GM12874 (cell line): ENCODE data around the gene NOTUM.

Experiments
- TF ChIP-seq, protein P1 (sequence below): IDR thresholded peaks from 2 replicates; pipeline ENCODE4 v1.5.1; 2011; ENCODE audit warnings: low read depth, mild to moderate bottlenecking, control low read depth, low read length, moderate library complexity; ENCODE audit not compliant: insufficient read depth

Gene NOTUM

DNA sequence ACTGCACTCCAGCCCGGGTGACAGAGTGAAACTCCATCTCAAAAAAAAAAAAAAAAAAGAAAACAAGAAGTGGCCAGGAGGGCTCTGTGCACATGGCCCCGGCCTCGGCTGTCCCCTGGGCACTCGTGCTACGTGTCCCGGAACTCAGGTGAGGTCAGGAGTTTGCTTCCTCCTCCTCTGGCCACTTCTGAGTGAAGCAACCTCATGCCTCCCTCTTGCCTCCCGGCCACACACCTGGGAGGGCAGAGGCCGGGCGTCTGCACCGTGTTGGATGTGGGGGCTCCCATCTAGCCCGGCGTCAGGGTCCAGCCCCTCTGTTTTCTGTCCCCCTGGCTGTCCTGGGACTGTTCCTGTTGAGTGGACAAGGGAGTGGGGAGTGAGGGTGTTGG, 38.6 kb upstream of the NOTUM start:
- TF ChIP-seq, protein P1, sequence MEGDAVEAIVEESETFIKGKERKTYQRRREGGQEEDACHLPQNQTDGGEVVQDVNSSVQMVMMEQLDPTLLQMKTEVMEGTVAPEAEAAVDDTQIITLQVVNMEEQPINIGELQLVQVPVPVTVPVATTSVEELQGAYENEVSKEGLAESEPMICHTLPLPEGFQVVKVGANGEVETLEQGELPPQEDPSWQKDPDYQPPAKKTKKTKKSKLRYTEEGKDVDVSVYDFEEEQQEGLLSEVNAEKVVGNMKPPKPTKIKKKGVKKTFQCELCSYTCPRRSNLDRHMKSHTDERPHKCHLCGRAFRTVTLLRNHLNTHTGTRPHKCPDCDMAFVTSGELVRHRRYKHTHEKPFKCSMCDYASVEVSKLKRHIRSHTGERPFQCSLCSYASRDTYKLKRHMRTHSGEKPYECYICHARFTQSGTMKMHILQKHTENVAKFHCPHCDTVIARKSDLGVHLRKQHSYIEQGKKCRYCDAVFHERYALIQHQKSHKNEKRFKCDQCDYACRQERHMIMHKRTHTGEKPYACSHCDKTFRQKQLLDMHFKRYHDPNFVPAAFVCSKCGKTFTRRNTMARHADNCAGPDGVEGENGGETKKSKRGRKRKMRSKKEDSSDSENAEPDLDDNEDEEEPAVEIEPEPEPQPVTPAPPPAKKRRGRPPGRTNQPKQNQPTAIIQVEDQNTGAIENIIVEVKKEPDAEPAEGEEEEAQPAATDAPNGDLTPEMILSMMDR: no peak

- TF ChIP-seq, protein P1: no peak
Observed at GRCh38 chr17:81998691-81999438, 37.9 kb upstream of the NOTUM start.

DNA sequence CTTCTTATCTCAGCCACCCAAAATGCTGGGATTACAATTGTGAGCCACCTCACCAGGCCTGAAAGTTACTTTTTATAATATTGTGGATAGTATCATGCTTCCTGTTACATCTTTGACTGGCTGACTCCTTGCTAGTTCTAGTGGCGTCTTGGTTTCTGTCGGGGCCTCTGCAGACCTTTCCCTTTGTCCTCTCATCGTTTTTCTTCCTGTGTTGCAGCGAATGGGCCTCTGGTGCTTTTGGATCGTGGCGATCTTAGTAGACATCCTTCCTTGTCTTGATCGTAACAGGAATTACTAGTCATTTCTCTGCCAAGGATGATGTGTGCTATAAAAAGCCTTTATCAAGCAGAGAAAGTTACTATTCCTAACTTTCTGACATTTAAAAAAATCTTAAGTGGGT, 37.2 kb upstream of the NOTUM start:
- TF ChIP-seq, protein P1: no peak

DNA sequence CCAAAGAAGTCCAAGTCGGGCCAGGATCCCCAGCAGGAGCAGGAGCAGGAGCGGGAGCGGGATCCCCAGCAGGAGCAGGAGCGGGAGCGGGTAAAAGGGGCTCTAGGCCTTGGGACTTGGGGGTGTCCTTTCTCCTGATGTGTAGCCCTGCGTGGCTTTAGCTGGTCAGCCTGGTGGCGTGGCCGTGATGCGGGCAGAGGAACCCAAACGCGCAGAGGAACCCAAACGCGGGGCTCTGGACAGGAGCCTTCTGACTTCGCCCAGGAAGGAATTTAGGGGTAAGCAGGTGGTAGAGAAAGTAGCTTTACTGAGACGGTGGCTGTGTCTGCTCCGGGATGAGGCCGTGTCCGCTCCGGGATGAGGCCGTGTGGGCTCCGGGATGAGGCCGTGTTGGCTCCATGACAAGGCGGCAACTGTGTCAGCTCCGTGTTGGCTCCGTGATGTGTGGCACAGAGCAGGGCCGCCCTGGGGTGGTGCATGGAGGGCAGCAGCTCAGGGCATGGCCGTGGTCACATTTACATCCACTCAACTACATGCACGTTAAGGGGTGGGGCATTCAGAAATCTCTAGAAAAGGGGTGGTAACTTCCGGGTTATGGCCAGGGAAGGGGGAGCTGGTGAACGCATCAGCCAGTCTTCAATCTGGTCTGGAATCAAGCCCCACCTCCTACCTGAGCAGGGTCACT, 35.9 kb upstream of the NOTUM start:
- TF ChIP-seq, protein P1: no peak

DNA sequence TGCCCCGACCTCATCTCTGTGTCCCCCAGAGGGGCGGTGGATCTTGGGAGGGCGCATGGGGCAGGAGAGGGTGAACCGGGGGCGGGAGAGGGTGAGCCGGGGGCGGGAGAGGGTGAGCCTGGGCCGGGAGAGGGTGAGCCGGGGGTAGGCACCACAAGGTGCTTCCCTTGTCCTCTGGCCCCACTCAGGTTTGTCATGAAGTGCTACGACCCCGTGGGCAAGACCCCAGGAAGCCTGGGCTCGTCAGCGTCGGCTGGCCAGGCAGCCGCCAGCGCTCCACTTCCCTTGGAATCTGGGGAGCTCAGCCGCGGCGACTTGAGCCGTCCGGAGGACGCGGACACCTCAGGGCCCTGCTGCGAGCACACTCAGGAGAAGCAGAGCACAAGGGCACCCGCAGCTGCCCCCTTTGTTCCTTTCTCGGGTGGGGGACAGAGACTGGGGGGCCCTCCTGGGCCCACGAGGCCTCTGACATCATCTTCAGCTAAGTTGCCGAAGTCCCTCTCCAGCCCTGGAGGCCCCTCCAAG, 35.3 kb upstream of the NOTUM start:
- TF ChIP-seq, protein P1: no peak

DNA sequence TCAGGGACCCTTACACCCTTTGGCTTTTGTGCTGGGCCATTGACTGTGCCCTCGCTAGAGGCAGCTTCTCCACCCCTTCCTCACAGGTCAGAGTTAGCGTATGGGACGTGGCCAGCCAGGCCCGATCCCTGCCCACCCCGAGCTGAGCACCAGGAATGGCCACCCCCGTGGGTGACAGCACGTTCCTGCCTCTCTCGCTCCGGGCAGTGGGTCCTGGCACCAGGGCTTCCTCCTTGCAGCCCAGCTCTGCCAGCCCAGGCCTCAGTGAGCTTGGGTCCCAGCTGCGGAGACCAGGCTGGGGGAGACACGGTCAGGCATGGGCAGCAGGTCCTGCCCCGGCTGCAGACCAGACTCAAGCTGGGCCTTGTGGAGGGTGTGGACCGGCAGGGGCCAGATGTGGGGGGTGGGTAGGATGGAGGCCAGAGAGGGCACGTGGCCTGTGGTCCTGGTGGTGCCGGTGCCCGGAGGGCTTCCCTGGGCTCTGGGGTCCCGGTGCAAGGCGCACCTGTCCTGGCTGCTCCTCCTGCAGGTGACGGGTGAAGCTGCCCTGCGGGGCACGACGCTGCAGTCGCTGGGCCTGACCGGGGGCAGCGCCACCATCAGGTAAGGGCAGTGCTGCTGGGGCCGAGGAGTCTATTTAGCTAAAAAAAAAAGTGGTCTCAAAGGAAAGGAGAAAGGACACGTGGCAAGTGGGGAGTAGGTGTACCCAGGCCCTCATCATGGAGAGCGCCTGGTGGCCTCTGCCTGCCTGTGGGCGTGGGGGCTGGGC, 34.7 kb upstream of the NOTUM start:
- TF ChIP-seq, protein P1: no peak
